HG02938 (cell line): ENCODE data around the gene EXD3.

Experiments used
- ATAC-seq: cut with Tn5 transposase; IDR thresholded peaks from one replicate; pipeline ENCODE4 v1.9.1; 2021; ENCODE audit warnings: mild to moderate bottlenecking, moderate library complexity; ENCODE audit not compliant: unreplicated experiment

The EXD3 gene

GRCh38 chr9:137447722-137448601 is 25.0 kb upstream of the EXD3 start:
- no peak for ATAC-seq

- no peak for ATAC-seq
Observed at GRCh38 chr9:137446851-137447471, 24.0 kb upstream of the EXD3 start.

GRCh38 chr9:137445930-137446431 is 23.0 kb upstream of the EXD3 start:
- ATAC-seq, result no peak

- no peak for ATAC-seq
Observed at GRCh38 chr9:137445275-137445807, 22.4 kb upstream of the EXD3 start.

GRCh38 chr9:137444106-137444790 is 21.3 kb upstream of the EXD3 start:
- ATAC-seq, result no peak

GRCh38 chr9:137441935-137442321 is 19.0 kb upstream of the EXD3 start:
- no peak for ATAC-seq

GRCh38 chr9:137441289-137441934 is 18.4 kb upstream of the EXD3 start, which contains the start of gene ENTPD8:
Gene ENTPD8, minus strand, starts transcription at chr9:137441357. Its CDS starts 3,072 bp downstream, at chr9:137438285.
- ATAC-seq, result no peak

GRCh38 chr9:137439158-137439714 is 16.3 kb upstream of the EXD3 start:
- ATAC-seq, result no peak

- ATAC-seq, result no peak
Observed at GRCh38 chr9:137438591-137439157, 15.7 kb upstream of the EXD3 start.

GRCh38 chr9:137437691-137438590 is 15.0 kb upstream of the EXD3 start:
- no peak for ATAC-seq

GRCh38 chr9:137436761-137437600 is 14.0 kb upstream of the EXD3 start:
- no peak for ATAC-seq

GRCh38 chr9:137435980-137436760 is 13.2 kb upstream of the EXD3 start:
- no peak for ATAC-seq

- no peak for ATAC-seq
Observed at GRCh38 chr9:137435381-137435891, 12.5 kb upstream of the EXD3 start.

GRCh38 chr9:137434498-137435380 is 11.8 kb upstream of the EXD3 start:
- ATAC-seq, result no peak

- ATAC-seq, result no peak
Observed at GRCh38 chr9:137433916-137434431, 11.0 kb upstream of the EXD3 start.

GRCh38 chr9:137433349-137433915 is 10.5 kb upstream of the EXD3 start:
- no peak for ATAC-seq
